ENCODE measurements around the gene NXF2.

Gene NXF2

GRCh38 chrX:102341867-102342266 lies 94.9 kb downstream of the NXF2 start:
- H3K27ac ChIP-seq: no peak overlapping the region
- no peak for DNase-seq
- no peak overlapping the region for H3K4me3 ChIP-seq
- intact Hi-C loops (cut with DNase I; ENCODE audit: low total_unique reads): no loop called here
- H3K36me3 ChIP-seq: no peaks in the 10 kb centered on the region
- H3K27me3 ChIP-seq: no peaks in the 10 kb centered on the region
- TF ChIP-seq, protein P1, sequence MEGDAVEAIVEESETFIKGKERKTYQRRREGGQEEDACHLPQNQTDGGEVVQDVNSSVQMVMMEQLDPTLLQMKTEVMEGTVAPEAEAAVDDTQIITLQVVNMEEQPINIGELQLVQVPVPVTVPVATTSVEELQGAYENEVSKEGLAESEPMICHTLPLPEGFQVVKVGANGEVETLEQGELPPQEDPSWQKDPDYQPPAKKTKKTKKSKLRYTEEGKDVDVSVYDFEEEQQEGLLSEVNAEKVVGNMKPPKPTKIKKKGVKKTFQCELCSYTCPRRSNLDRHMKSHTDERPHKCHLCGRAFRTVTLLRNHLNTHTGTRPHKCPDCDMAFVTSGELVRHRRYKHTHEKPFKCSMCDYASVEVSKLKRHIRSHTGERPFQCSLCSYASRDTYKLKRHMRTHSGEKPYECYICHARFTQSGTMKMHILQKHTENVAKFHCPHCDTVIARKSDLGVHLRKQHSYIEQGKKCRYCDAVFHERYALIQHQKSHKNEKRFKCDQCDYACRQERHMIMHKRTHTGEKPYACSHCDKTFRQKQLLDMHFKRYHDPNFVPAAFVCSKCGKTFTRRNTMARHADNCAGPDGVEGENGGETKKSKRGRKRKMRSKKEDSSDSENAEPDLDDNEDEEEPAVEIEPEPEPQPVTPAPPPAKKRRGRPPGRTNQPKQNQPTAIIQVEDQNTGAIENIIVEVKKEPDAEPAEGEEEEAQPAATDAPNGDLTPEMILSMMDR (IDR thresholded peaks at IDR 0.05): peak in 1 of 2 experiments; percentile 14
- H3K9me3 ChIP-seq: no peaks in the 10 kb centered on the region
- no peaks in the 10 kb centered on the region for H3K4me1 ChIP-seq

DNA sequence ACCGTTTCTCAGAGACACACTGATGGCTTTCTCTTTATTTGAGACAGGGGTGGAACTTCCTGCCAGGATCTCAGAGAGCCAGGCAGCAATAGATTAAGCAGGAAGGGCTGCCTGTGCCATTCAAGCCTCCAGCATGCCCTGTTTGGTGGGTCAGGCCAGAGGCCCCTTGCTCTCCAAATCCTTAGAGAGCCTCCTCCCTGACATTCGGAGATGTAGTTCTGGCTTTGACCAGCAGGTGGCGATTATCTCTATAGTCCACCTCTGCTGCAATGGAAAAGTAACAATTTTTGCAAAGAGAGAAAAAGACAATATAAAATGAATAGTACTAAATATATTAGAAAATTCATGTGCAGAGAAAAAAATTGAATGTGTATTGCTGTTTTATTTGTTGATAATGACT lies 98.9 kb downstream of the NXF2 start:
- peak; percentile 67 to 75 for DNase-seq
- Histone ChIP-seq H3K4me1 (no peaks in the 10 kb centered on the region), H3K9me3 (peaks cover 0 to 7% (median 5%) of the 10 kb centered on the region in 3 donors), H3K27me3 (no peaks in the 10 kb centered on the region), H3K27ac (no peak overlapping the region), H3K4me3 (no peak overlapping the region), H3K36me3 (no peaks in the 10 kb centered on the region)
- intact Hi-C loops (cut with DNase I; ENCODE audit: low total_unique reads): no loop called here
- TF ChIP-seq, protein P1 (IDR thresholded peaks at IDR 0.05): peak; percentile 49 to 58
